ENCODE results near the gene PAFAH1B2.

DNA sequence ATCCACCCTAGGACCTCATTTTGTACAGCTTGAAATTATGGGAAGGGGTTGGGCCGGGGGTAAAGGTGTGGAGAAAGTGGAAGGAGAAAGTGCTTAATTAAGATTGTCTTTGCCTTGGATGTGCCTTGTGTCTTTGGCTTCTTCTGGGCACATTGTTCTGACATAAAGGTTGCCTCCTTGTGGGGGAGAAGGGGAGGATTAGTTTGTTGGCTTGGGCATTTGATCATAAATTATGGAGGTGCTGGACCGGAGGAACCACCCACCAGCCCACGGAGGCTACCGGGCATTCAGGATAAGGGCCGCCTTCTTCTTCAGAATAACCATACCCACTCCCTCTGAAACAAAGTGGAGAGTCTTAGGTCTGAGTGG is 1.3 kb downstream of the PAFAH1B2 start:
- TF ChIP-seq, protein P1, sequence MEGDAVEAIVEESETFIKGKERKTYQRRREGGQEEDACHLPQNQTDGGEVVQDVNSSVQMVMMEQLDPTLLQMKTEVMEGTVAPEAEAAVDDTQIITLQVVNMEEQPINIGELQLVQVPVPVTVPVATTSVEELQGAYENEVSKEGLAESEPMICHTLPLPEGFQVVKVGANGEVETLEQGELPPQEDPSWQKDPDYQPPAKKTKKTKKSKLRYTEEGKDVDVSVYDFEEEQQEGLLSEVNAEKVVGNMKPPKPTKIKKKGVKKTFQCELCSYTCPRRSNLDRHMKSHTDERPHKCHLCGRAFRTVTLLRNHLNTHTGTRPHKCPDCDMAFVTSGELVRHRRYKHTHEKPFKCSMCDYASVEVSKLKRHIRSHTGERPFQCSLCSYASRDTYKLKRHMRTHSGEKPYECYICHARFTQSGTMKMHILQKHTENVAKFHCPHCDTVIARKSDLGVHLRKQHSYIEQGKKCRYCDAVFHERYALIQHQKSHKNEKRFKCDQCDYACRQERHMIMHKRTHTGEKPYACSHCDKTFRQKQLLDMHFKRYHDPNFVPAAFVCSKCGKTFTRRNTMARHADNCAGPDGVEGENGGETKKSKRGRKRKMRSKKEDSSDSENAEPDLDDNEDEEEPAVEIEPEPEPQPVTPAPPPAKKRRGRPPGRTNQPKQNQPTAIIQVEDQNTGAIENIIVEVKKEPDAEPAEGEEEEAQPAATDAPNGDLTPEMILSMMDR (IDR thresholded peaks at IDR 0.05): no peak
- TF ChIP-seq POLR2A (IDR thresholded peaks at IDR 0.05): no peak

Measured in esophagus squamous epithelium (tissue), 4 donors.